Ishikawa (cell line): Measurements from ENCODE around the gene NPC1.

ENCODE experiments used
- CEBPB ChIP-seq: IDR thresholded peaks from 2 replicates; pipeline ENCODE4 v1.6.1; 2012
- CREB1 ChIP-seq: IDR thresholded peaks from 2 replicates; pipeline ENCODE4 v1.6.1; 2012; ENCODE audit warnings: low read depth
- EGR1 ChIP-seq: IDR thresholded peaks from 2 replicates; pipeline ENCODE4 v1.6.1; 2012
- EP300 ChIP-seq: IDR thresholded peaks from 2 replicates; pipeline ENCODE4 v1.6.1; 2012; ENCODE audit warnings: borderline replicate concordance
- FOXM1 ChIP-seq: IDR thresholded peaks from 2 replicates; pipeline ENCODE4 v1.6.1; 2012; ENCODE audit warnings: low read depth, borderline replicate concordance
- MAX ChIP-seq: IDR thresholded peaks from 2 replicates; pipeline ENCODE4 v1.6.1; 2012
- RAD21 ChIP-seq: IDR thresholded peaks from 2 replicates; pipeline ENCODE4 v1.6.1; 2012; ENCODE audit warnings: low read depth
- REST ChIP-seq: IDR thresholded peaks from 2 replicates; pipeline ENCODE4 v1.6.1; 2012; ENCODE audit warnings: low read depth, mild to moderate bottlenecking
- TAF1 ChIP-seq: IDR thresholded peaks from 2 replicates; pipeline ENCODE4 v1.6.1; 2012; ENCODE audit warnings: low read depth, mild to moderate bottlenecking
- TCF12 ChIP-seq: IDR thresholded peaks from 2 replicates; pipeline ENCODE4 v1.6.1; 2012; ENCODE audit warnings: low read depth
- YY1 ChIP-seq: IDR thresholded peaks from 2 replicates; pipeline ENCODE4 v1.6.1; 2012; ENCODE audit warnings: low read depth
- TF ChIP-seq, protein P1 (sequence below): IDR thresholded peaks from 2 replicates; pipeline ENCODE4 v1.6.1; 2012

GRCh38 chr18:23570912-23571504 is 15.3 kb downstream of the NPC1 start:
- TF ChIP-seq CEBPB (no peak), CREB1 (no peak), EP300 (no peak), RAD21 (no peak), TAF1 (no peak), TCF12 (no peak), EGR1 (no peak), REST (no peak), YY1 (no peak), FOXM1 (no peak), MAX (no peak)
- TF ChIP-seq, protein P1, sequence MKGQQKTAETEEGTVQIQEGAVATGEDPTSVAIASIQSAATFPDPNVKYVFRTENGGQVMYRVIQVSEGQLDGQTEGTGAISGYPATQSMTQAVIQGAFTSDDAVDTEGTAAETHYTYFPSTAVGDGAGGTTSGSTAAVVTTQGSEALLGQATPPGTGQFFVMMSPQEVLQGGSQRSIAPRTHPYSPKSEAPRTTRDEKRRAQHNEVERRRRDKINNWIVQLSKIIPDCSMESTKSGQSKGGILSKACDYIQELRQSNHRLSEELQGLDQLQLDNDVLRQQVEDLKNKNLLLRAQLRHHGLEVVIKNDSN: no peak
